HepG2 (cell line): Measurements from ENCODE around the gene INTS14. TPM values are rescaled to one million over a fixed set of nuclear protein-coding genes. Genes with fewer than 3 reads are reported as not detected.

Experiments
- AGO1 ChIP-seq: fragments of 200-400 bp; formaldehyde crosslinking; IDR thresholded peaks from 2 replicates; pipeline ENCODE4 v1.6.1; 2017; ENCODE audit warnings: mild to moderate bottlenecking, low read depth, low read length, moderate library complexity; ENCODE audit not compliant: poor library complexity, severe bottlenecking
- EEA1 ChIP-seq: sonication (generic); formaldehyde crosslinking; IDR thresholded peaks from 2 replicates; pipeline ENCODE4 v1.5.1; 2020; ENCODE audit warnings: mild to moderate bottlenecking, missing genetic modification reagents, borderline replicate concordance
- EZH2 ChIP-seq: conservative IDR thresholded peaks from 2 replicates; pipeline ENCODE4 v1.6.1; 2012; ENCODE audit warnings: mild to moderate bottlenecking, low read depth, low read length, moderate library complexity
- FOXK1 ChIP-seq: sonication (generic); formaldehyde crosslinking; IDR thresholded peaks from 2 replicates; pipeline ENCODE4 v1.4.0; 2020; ENCODE audit warnings: low read depth, missing genetic modification reagents, borderline replicate concordance
- KLF13 ChIP-seq: sonication (generic); formaldehyde crosslinking; IDR thresholded peaks from 2 replicates; pipeline ENCODE4 v1.4.0; 2020; ENCODE audit warnings: mild to moderate bottlenecking, missing genetic modification reagents
- MED13 ChIP-seq: sonication (generic); formaldehyde crosslinking; IDR thresholded peaks from 2 replicates; pipeline ENCODE4 v1.5.0; 2020; ENCODE audit warnings: missing genetic modification reagents
- MXD4 ChIP-seq: IDR thresholded peaks from 2 replicates; pipeline ENCODE4 v1.6.1; 2016; ENCODE audit warnings: mild to moderate bottlenecking, missing biosample characterization, missing genetic modification reagents
- PITX1 ChIP-seq: sonication (generic); formaldehyde crosslinking; IDR thresholded peaks from 2 replicates; pipeline ENCODE4 v1.5.1; 2020; ENCODE audit warnings: mild to moderate bottlenecking, missing genetic modification reagents
- PRDM10 ChIP-seq: sonication (generic); formaldehyde crosslinking; IDR thresholded peaks from 2 replicates; pipeline ENCODE4 v1.4.0; 2020; ENCODE audit warnings: low read depth, missing genetic modification reagents
- SCMH1 ChIP-seq: sonication (generic); formaldehyde crosslinking; IDR thresholded peaks from 2 replicates; pipeline ENCODE4 v1.9.0; 2021; ENCODE audit warnings: missing genetic modification reagents, mild to moderate bottlenecking, borderline replicate concordance
- SETDB1 ChIP-seq: sonication (generic); formaldehyde crosslinking; IDR thresholded peaks from 2 replicates; pipeline ENCODE4 v1.5.1; 2020; ENCODE audit warnings: missing genetic modification reagents, mild to moderate bottlenecking, borderline replicate concordance
- TBX3 ChIP-seq: fragments of 450-650 bp; IDR thresholded peaks from 2 replicates; pipeline ENCODE4 v1.6.1; 2017; ENCODE audit warnings: antibody characterized with exemption, mild to moderate bottlenecking, inconsistent platforms, borderline replicate concordance
- YY1 ChIP-seq: IDR thresholded peaks from 2 replicates; pipeline ENCODE4 v1.6.1; 2011; ENCODE audit warnings: low read length, low read depth, moderate library complexity, mild to moderate bottlenecking; ENCODE audit not compliant: insufficient read depth, insufficient replicate concordance
- ZBED4 ChIP-seq: sonication (generic); formaldehyde crosslinking; IDR thresholded peaks from 2 replicates; pipeline ENCODE4 v1.4.0; 2020; ENCODE audit warnings: missing genetic modification reagents, borderline replicate concordance
- ZFAT ChIP-seq: sonication (generic); formaldehyde crosslinking; conservative IDR thresholded peaks from 2 replicates; pipeline ENCODE4 v1.8.1; 2023; ENCODE audit warnings: missing genetic modification reagents, inconsistent platforms
- ZNF251 ChIP-seq: sonication (generic); formaldehyde crosslinking; IDR thresholded peaks from 2 replicates; pipeline ENCODE4 v1.9.0; 2021; ENCODE audit warnings: mild to moderate bottlenecking, missing genetic modification reagents
- ZNF253 ChIP-seq: sonication (generic); formaldehyde crosslinking; IDR thresholded peaks from 2 replicates; pipeline ENCODE4 v1.8.0; 2022; ENCODE audit warnings: mild to moderate bottlenecking, missing genetic modification reagents, borderline replicate concordance
- ZNF296 ChIP-seq: sonication (generic); formaldehyde crosslinking; conservative IDR thresholded peaks from 2 replicates; pipeline ENCODE4 v1.5.0; 2020; ENCODE audit warnings: mild to moderate bottlenecking, missing genetic modification reagents
- ZNF432 ChIP-seq: sonication (generic); formaldehyde crosslinking; IDR thresholded peaks from 2 replicates; pipeline ENCODE4 v1.5.0; 2020; ENCODE audit warnings: missing genetic modification reagents, mild to moderate bottlenecking, borderline replicate concordance
- ZNF484 ChIP-seq: sonication (generic); formaldehyde crosslinking; IDR thresholded peaks from 2 replicates; pipeline ENCODE4 v1.5.1; 2020; ENCODE audit warnings: mild to moderate bottlenecking, low read depth, missing genetic modification reagents, borderline replicate concordance
- ZNF576 ChIP-seq: sonication (generic); formaldehyde crosslinking; IDR thresholded peaks from 2 replicates; pipeline ENCODE4 v1.4.0; 2020; ENCODE audit warnings: mild to moderate bottlenecking, missing genetic modification reagents
- polyA plus RNA-seq, 8 experiments: library from polyadenylated mRNA; depleted of rRNA in 3 of 8; stranded (reverse) in 7 of 8; unstranded in 1 of 8; fragments of >200 nt; fragmentation: Illumina TruSeq in 4 of 8; extraction: Trizol in 4 of 8; gene quantifications; 2 replicates each; pipeline versions ENCODE4 v1.2.1 to v1.2.3, GENCODE V29; 2011 to 2016; ENCODE audit warnings: low read depth in 4 of 8, missing spikeins in 1 of 8, mixed read lengths in 1 of 8; ENCODE audit not compliant: insufficient read depth in 1 of 8
- total RNA-seq, 5 experiments: library from RNA; depleted of rRNA; stranded (reverse); fragments of >200 nt; fragmentation: Illumina TruSeq; extraction: Trizol; gene quantifications; 2 replicates each; pipeline ENCODE4 v1.2.3, GENCODE V29; 2016; ENCODE audit warnings: low read depth in 1 of 5

Gene INTS14
- total and polyA plus RNA-seq, 2 of the 13 experiments (the other 11 are each of a cell fraction or from before 2014, with no cell fraction given), result 41.4 to 52.0 TPM

- TF ChIP-seq EEA1 (CRISPR knock-in tag), result peak; percentile 82; the same call in 1 of the 2 replicates
- TF ChIP-seq PITX1 (CRISPR knock-in tag), result peak; percentile 68
- 0 out of 2 replicates have a peak, but pooled peaks have one; percentile 47 for TF ChIP-seq ZNF576 (CRISPR knock-in tag)
- TF ChIP-seq TBX3, result no peak
- TF ChIP-seq ZNF296 (CRISPR knock-in tag), result no peak
- TF ChIP-seq MED13, result peak; percentile 65; the same call in 1 of the 2 replicates
- TF ChIP-seq KLF13 (CRISPR knock-in tag), result 0 out of 2 replicates have a peak, but pooled peaks have one; percentile 79
- TF ChIP-seq ZNF484 (CRISPR knock-in tag), result peak; percentile 31; the same call in 1 of the 2 replicates
- 0 out of 2 replicates have a peak, but pooled peaks have one; percentile 76 for TF ChIP-seq ZNF251
- peak; percentile 68 for TF ChIP-seq YY1
- no peak for TF ChIP-seq EZH2
- no peak for TF ChIP-seq PRDM10 (CRISPR knock-in tag)
- TF ChIP-seq MXD4 (CRISPR knock-in tag), result peak; percentile 91
- TF ChIP-seq ZNF253 (CRISPR knock-in tag), result peak; percentile 83; the same call in 1 of the 2 replicates
- peak; percentile 36; the same call in 1 of the 2 replicates for TF ChIP-seq FOXK1 (CRISPR knock-in tag)
- TF ChIP-seq AGO1, result peak; percentile 65
- TF ChIP-seq ZBED4 (CRISPR knock-in tag), result no peak
- peak; percentile 90 for TF ChIP-seq ZFAT
- TF ChIP-seq SETDB1, result no peak
- TF ChIP-seq ZNF432 (CRISPR knock-in tag), result no peak
- TF ChIP-seq SCMH1 (CRISPR knock-in tag), result no peak
Measured at GRCh38 chr15:65530318-65531111, 80.4 kb downstream of the INTS14 start, which contains the start of gene HACD3 (continued).
